ENCODE results near the gene LPO. TPM values are rescaled to one million over a fixed set of nuclear protein-coding genes. Genes with fewer than 3 reads are reported as not detected.

The LPO gene
- total RNA-seq, 2 donors from 2014 or later = not detected

DNA sequence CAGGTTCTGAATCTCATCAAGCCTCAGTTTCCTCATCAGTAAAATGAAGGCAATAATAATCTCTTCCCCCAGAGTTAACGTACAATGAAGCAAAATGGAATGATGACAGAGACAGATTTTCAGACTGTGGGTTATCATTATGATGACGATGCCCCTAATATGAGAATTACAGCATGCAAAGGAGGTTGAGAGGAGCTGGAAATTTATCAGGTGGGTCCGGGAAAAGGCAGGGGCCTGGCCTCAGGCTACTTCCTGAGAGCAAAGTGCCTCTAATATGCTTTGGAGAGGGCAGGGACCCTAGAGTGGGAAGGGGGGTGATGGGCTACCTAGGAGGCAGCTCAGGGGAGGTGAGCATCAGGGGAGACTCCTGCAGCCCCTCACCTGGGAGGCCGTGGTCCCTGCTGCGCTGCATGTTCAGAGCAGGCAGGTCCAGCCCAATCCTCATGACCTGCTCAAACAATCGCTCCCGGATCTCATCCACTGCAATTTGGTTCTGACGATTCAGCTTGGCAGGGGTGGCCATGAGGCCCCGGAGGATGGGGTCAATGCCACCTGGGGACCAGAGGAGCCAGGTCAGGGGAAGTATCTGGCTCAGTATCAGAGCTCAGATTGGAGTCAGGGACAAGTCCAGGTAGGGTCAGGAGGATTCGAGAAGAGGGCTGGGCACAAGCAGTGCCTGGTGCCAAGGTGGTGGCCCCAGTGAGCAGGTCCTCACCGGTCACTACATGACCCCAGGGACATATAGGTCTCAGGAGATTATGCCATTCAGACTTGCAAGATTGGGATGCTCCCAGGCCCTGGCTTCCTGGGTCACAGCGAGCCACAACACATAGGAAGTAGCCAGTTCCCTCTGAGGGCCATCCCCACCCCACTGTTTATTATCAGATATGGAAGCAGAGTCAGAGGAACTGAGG is 34.2 kb downstream of the LPO start:
- peak; percentile 52 for DNase-seq (ENCODE audit: low spot score)
- intact Hi-C loops (cut with DNase I) = no loop called here

- DNase-seq (ENCODE audit: low spot score) = no peak
- intact Hi-C loops (cut with DNase I) = no loop called here
These were observed 35.2 kb downstream of the LPO start for GRCh38 chr17:58273453-58274104.

DNA sequence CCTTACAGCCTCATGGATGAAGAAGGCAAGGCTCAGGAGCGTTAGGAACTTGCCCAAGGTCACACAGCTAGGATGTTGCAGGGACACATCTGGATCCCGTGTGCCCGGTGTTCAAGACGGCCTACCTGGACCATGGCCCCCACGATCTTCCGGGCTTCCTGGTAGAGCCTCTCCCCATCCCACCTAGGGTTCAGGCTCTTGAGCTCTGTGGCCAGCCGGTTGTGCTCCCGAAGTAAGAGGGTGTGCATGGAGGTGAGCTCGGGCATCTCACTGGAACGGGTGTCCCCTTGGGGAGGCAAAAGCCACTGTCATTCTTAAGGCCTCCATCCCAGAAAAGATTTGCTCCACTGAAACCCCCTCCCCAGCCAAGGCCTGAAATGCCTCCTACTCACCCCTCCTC is 37.0 kb downstream of the LPO start:
- intact Hi-C loops (cut with DNase I) = no loop called here

GRCh38 chr17:58276423-58276822 is 38.0 kb downstream of the LPO start:
- intact Hi-C loops (cut with DNase I) = no loop called here
- no peak for DNase-seq (ENCODE audit: low spot score)

More for the DNA sequence above, 37.0 kb downstream of the LPO start:
- DNase-seq (ENCODE audit: low spot score) = no peak

GRCh38 chr17:58277107-58277801 is 38.9 kb downstream of the LPO start:
- DNase-seq (ENCODE audit: low spot score) = no peak
- intact Hi-C loops (cut with DNase I) = no loop called here

- peak; percentile 78 for DNase-seq (ENCODE audit: low spot score)
- intact Hi-C loops (cut with DNase I) = no loop called here
These were observed 39.6 kb downstream of the LPO start for GRCh38 chr17:58277802-58278595.

GRCh38 chr17:58278661-58279015 is 40.3 kb downstream of the LPO start:
- intact Hi-C loops (cut with DNase I) = no loop called here

DNA sequence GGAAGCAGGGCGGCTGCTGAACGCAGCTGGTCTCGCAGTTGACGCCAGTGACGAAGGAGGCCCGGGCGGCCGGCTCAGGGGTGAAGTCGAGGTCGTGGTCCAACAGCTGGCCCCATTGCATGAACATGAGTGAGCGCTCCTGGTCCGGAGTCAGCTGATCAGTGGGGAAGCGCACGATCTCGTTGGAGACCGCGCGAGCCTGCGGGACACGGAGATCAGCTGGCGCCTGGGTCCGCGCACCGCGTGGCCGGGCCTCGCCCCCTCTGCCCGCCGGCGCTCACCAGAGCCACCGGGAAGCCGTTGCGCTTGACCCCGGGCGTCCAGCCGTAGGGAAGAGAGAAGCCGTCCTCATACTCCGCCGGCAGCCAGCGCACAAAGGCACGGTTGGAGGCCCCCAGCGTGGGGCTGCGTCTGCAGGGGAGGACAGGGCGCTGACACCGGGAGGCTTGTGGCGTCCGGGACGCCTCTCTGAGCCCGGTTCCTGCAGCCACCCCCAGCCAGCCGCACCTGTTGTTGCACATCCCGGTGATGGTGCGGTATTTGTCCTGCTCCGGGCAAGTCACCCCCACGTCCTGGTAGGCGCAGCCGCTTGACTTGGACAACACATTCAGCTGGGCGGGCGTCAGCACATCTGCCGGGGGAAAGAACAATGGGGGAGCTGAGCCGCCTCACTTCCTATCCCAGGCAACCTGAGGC is 40.8 kb downstream of the LPO start:
- intact Hi-C loops (cut with DNase I) = no loop called here
- peak; percentile 90 for DNase-seq (ENCODE audit: low spot score)

More at GRCh38 chr17:58278661-58279015, 40.3 kb downstream of the LPO start:
- DNase-seq (ENCODE audit: low spot score) = peak; percentile 89

DNA sequence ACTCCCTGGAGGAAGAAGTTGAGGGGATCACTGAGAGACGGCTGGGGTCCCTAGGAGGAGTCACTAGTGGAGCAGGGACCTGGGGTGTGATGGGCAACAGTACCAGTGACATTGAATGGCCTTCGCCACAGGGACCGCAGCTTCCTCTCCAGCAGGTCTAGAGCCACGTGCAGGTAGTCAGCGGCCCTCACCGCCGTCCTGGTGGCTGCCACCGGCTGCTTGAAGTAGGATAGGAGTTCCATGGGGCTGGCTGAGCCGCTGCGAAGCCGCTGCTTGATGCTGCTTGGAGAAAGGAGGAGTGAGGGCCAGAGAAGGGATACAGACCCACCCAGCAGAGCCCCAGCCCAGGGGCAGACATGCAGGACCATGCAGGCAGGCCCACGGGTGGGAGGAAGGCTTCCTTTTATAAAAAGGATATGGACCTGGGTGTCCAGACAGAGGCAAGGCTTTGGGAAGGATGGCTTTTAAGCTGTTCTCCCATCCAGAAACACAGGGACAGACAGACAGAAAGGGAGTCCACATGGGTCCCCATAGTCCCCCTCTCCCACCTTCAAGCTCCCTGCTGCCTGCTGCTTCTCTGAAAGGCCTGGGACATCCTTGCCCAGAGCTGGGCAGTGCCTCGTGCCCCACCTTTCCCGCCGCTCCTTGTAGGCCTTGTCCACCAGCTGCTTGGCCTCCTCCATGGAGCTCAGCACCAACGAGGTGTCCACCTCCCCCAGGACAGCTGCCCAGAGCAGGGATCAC is 41.5 kb downstream of the LPO start:
- intact Hi-C loops (cut with DNase I) = no loop called here
- peak; percentile 75 for DNase-seq (ENCODE audit: low spot score)

- intact Hi-C loops (cut with DNase I) = no loop called here
These were observed 42.3 kb downstream of the LPO start, which contains the start of gene MPO for GRCh38 chr17:58280480-58281217. Gene MPO, minus strand, starts transcription at chr17:58280935. Its CDS starts 177 bp downstream, at chr17:58280758.

GRCh38 chr17:58281511-58282011 is 43.2 kb downstream of the LPO start:
- DNase-seq (ENCODE audit: low spot score) = no peak
- intact Hi-C loops (cut with DNase I) = no loop called here

More at GRCh38 chr17:58280480-58281217, 42.3 kb downstream of the LPO start, which contains the start of gene MPO:
- DNase-seq (ENCODE audit: low spot score) = no peak

DNA sequence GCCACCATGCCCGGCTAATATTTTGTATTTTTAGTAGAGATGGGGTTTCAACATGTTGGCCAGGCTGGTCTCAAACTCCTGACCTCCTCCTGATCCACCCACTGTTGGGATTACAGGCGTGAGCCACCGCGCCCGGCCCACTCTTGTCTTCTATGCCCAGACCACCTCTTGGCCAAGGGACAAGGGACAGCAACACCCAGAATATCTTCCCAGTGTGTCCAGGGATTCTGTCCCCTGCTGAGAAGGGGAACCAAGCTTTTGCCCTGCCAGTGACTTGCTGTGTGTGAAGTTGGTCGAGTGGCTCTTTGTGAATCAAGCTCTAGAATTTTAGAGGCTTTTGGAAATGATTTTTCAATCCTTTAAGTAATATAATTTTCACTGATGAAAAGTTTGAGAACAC is 44.1 kb downstream of the LPO start:
- intact Hi-C loops (cut with DNase I) = no loop called here
- DNase-seq (ENCODE audit: low spot score) = no peak

- DNase-seq (ENCODE audit: low spot score) = no peak
- intact Hi-C loops (cut with DNase I) = no loop called here
These were observed 45.6 kb downstream of the LPO start for GRCh38 chr17:58283674-58284612.

DNA sequence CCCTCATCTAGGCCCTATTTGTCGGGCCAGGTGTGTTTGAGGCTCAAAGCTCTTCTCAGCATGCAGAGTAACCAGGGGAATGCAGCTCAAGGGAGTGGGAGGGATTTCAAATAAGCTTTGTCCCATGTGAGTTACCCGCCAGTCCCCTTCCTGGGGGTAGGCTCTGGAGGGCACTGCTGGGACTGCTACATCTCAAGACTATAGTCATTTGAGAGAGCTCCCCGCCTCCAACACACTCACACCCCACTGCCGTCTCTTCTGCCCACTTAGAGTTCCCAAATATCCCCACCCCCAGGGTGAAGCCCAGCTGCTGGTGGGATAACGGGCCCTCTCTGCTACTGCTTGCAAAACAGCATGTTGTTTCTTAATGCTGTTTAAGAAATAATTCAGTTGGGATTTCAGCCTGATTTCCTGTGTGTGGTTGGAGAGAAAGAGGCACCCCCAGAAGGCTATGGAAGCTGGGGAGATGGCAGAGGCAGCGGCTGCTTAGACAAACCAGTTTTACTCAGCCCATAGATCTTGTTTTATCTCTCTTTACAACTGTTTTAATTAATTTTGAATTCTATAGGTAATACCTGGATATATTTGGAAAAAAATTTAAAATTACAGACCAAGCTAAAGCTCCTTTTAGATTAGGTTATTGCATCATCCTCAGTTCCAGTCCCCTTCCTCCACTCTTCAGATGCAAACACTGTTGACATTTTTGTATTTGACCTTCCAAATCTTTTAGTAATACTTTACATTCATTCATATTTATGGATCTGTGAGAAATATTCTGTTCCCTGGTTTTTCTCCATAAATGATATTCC is 46.4 kb downstream of the LPO start:
- DNase-seq (ENCODE audit: low spot score) = peak; percentile 40
- intact Hi-C loops (cut with DNase I) = no loop called here

DNA sequence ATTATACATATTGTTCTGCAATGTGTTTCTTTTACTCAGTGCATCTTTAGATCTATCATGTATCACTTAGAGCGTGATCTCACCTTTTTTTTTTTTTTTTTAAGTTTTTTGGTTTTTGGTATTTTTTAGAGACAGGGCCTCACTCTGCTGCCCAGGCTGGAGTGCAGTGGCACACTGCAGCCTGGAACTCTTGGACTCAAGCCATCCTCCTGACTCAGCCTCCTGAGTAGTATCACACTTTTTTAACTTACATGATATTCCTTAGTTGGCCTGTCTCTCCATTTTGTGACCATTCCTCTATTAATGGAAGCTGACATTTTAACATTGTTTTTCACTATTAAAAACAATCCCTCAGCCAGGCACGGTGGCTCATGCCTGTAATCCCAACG is 47.0 kb downstream of the LPO start:
- DNase-seq (ENCODE audit: low spot score) = no peak
- intact Hi-C loops (cut with DNase I) = no loop called here

All from posterior vena cava (tissue), 2 donors.